Neutrophil (primary cell): ENCODE data around the gene C9.
"Not testable (repeated sequence)": the region's sequence is repeated elsewhere in the genome, so short reads cannot be mapped to it uniquely, and the experiment has no call there.

ENCODE experiments used
- H3K27ac ChIP-seq: fragments of 200-600 bp; sonication (generic); 2 replicates; pipeline ENCODE4 v1.5.1; 2016; ENCODE audit warnings: mild to moderate bottlenecking, moderate library complexity
- H3K27me3 ChIP-seq: fragments of 200-600 bp; sonication (generic); 2 replicates; pipeline ENCODE4 v1.6.0; 2016; ENCODE audit warnings: mild to moderate bottlenecking
- H3K36me3 ChIP-seq: fragments of 200-600 bp; sonication (generic); 2 replicates; pipeline ENCODE4 v1.5.1; 2017
- H3K4me1 ChIP-seq, 2 experiments: fragments of 200-600 bp in 1 of 2; sonication (generic) in 1 of 2; 1 replicate in 1 of 2; 2 replicates in 1 of 2; pipeline versions ENCODE4 v1.5.1 to v1.6.1; 2013 to 2016; ENCODE audit warnings: low read depth in 1 of 2, low read length in 1 of 2, mild to moderate bottlenecking in 1 of 2, moderate library complexity in 1 of 2; ENCODE audit not compliant: control insufficient read depth in 1 of 2, insufficient read depth in 1 of 2
- H3K4me3 ChIP-seq, 2 experiments: fragments of 200-600 bp in 1 of 2; sonication (generic) in 1 of 2; 1 replicate in 1 of 2; 2 replicates in 1 of 2; pipeline ENCODE4 v1.5.1; 2013 to 2016; ENCODE audit warnings: low read depth in 1 of 2, low read length in 1 of 2, mild to moderate bottlenecking in 1 of 2, moderate library complexity in 1 of 2
- H3K9me3 ChIP-seq: fragments of 200-600 bp; sonication (generic); 2 replicates; pipeline ENCODE4 v1.5.1; 2016
- CTCF ChIP-seq: fragments of 200-600 bp; sonication (generic); IDR thresholded peaks from 2 replicates; pipeline ENCODE4 v1.5.1; 2016; ENCODE audit warnings: antibody characterized with exemption

C9 gene

DNA sequence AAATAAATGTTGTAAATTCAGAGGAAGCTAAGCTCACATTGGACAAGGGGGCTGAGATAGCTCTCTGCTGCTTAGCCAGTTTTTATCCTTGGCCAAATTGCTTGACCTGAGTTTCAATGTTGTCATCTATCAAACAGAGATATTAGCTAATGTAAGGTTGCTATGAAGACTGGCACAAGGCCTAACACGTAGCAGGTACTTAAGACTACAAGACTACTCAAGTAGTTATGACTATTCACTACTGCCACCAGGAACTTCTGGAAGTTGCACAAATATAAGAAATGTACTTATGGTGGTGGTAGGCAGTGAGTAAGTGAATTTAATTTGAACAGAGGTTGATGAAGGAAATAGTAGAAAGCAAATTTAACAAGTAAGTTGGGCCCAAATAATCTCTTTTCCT is 127.6 kb downstream of the C9 start:
- Histone ChIP-seq H3K27ac (peak overlapping the region; percentile 36), H3K36me3 (no peaks in the 10 kb centered on the region), H3K4me3 (no peak overlapping the region), H3K27me3 (no peaks in the 10 kb centered on the region), H3K9me3 (no peaks in the 10 kb centered on the region), H3K4me1 (peaks cover 27 to 49% of the 10 kb centered on the region in 2 experiments)
- TF ChIP-seq CTCF = no peak

GRCh38 chr5:39235648-39236047 is 128.6 kb downstream of the C9 start:
- Histone ChIP-seq H3K4me1 (peaks cover 25 to 39% of the 10 kb centered on the region in 2 experiments), H3K4me3 (no peak overlapping the region), H3K36me3 (no peaks in the 10 kb centered on the region), H3K27me3 (no peaks in the 10 kb centered on the region), H3K27ac (no peak overlapping the region), H3K9me3 (no peaks in the 10 kb centered on the region)
- no peak for TF ChIP-seq CTCF

GRCh38 chr5:39234494-39234893 is 129.8 kb downstream of the C9 start:
- H3K27me3 ChIP-seq, H3K9me3 ChIP-seq, H3K4me3 ChIP-seq, H3K36me3 ChIP-seq, H3K27ac ChIP-seq: not testable (repeated sequence)
- H3K4me1 ChIP-seq = peaks cover 16 to 29% of the 10 kb centered on the region in 2 experiments
